ENCODE results near the gene LMX1B. TPM values are rescaled to one million over a fixed set of nuclear protein-coding genes. Genes with fewer than 3 reads are reported as not detected.

Gene LMX1B
- total and polyA plus RNA-seq, 2 of the 4 experiments (the other 2 are of a cell fraction) = not detected

DNA sequence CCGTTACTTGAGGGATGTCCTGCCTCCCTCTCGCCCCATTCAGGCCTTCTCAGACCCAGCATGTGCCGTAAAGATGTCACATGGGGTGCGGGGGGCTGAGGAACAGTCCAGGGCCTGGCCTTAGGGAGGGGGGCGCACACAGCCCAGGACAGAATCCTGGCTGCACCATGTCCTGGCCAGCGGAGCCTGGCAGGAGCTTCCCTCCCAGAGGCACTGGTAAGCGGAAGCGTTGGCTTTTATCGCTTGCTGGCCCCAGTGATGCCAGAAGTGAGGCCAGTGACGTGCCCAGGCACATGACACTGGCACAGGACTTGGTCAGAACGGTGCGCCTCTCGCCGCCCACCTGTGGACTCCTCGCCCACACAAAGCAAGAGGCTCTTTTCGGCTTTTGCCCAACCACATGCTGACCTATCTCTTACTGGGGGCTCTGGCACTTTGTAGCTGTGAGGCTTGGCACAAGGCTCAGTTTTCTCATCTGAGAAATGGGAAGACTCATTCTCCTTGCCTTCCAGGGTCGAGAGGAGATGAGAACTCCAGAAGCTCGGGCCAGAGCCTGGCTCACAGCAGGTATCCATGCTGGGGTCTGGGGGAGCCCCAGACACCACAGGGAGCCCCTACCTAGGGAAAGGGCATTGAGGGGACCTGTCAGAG lies 59.0 kb downstream of the LMX1B start:
- Histone ChIP-seq H2BK120ac (ENCODE audit: low read depth, low read length) (no peak overlapping the region), H3K56ac (ENCODE audit: extremely low read depth, insufficient read depth, low read length) (no peak overlapping the region), H3K79me1 (ENCODE audit: low read depth in 1 of 2, low read length in 2 of 2) (no peaks in the 10 kb centered on the region), H3K4me3 (ENCODE audit: insufficient read depth, low read depth, low read length) (no peak overlapping the region), H3K4ac (ENCODE audit: low read depth, low read length) (no peak overlapping the region), H2AK9ac (replicated peaks; ENCODE audit: low read depth, low read length, poor library complexity) (no peak overlapping the region), H4K91ac (ENCODE audit: insufficient read depth, low read depth, low read length) (no peak overlapping the region), H3K4me2 (ENCODE audit: low read depth, low read length) (no peak overlapping the region), H4K5ac (ENCODE audit: low read depth, low read length) (no peak overlapping the region), H3K27me3 (ENCODE audit: control insufficient read depth, insufficient read depth, low read length) (peaks cover 83% of the 10 kb centered on the region), H2BK15ac (ENCODE audit: low read depth, low read length) (no peak overlapping the region), H3K27ac (ENCODE audit: insufficient read depth, low read length) (no peak overlapping the region), H4K20me1 (ENCODE audit: insufficient read depth, low read length) (no peaks in the 10 kb centered on the region), H2AFZ (replicated peaks; ENCODE audit: low read length, poor library complexity) (no peak overlapping the region), H3K9me3 (ENCODE audit: control insufficient read depth, insufficient read depth, low read length) (peaks cover 6% of the 10 kb centered on the region), H3K9me1 (ENCODE audit: insufficient read depth, low read length) (peaks cover 3% of the 10 kb centered on the region; the same call in 1 of the 2 replicates), H2BK5ac (ENCODE audit: low read depth, low read length, poor library complexity, severe bottlenecking) (no peak overlapping the region), H3K36me3 (ENCODE audit: control insufficient read depth, insufficient read depth, low read length) (no peaks in the 10 kb centered on the region), H2AK5ac (ENCODE audit: low read depth, low read length) (no peak overlapping the region), H2BK20ac (ENCODE audit: low read depth, low read length) (no peak overlapping the region), H3K4me1 (ENCODE audit: control insufficient read depth, insufficient read depth, low read length) (no peaks in the 10 kb centered on the region), H3K18ac (ENCODE audit: low read depth, low read length) (no peak overlapping the region), H4K8ac (ENCODE audit: low read depth in 2 of 2, low read length in 2 of 2) (no peak overlapping the region), H3K14ac (replicated peaks; ENCODE audit: low read depth, low read length) (no peak overlapping the region), H3K23ac (ENCODE audit: low read depth, low read length) (no peak overlapping the region), H3K9ac (ENCODE audit: low read depth, low read length) (no peak overlapping the region)
- WGBS, 2 experiments (ENCODE audit: extremely low coverage in 2 of 2, insufficient read length in 1 of 2) = 74% methylated on average over 9 of the region's 18 CpGs; no CpG with 5 or more reads in 1 of the 2 experiments
- CTCF ChIA-PET = no interaction called here
- POLR2A ChIA-PET (ENCODE audit: unreplicated experiment) = no interaction called here
- DNase-seq = no peak
- TF ChIP-seq CEBPB (IDR thresholded peaks at IDR 0.05; ENCODE audit: low read depth, low read length) (no peak), BHLHE40 (IDR thresholded peaks at IDR 0.05; ENCODE audit: low read depth, low read length) (no peak), MAFK (IDR thresholded peaks at IDR 0.05; ENCODE audit: low read depth, low read length) (no peak), FOS (IDR thresholded peaks at IDR 0.05; ENCODE audit: low read depth, low read length) (no peak), RFX5 (IDR thresholded peaks at IDR 0.05; ENCODE audit: low read depth, low read length) (no peak), CHD1 (IDR thresholded peaks at IDR 0.05; ENCODE audit: low read depth, low read length) (no peak), RCOR1 (IDR thresholded peaks at IDR 0.05; ENCODE audit: insufficient replicate concordance, low read length) (no peak)
- TF ChIP-seq, protein P1, sequence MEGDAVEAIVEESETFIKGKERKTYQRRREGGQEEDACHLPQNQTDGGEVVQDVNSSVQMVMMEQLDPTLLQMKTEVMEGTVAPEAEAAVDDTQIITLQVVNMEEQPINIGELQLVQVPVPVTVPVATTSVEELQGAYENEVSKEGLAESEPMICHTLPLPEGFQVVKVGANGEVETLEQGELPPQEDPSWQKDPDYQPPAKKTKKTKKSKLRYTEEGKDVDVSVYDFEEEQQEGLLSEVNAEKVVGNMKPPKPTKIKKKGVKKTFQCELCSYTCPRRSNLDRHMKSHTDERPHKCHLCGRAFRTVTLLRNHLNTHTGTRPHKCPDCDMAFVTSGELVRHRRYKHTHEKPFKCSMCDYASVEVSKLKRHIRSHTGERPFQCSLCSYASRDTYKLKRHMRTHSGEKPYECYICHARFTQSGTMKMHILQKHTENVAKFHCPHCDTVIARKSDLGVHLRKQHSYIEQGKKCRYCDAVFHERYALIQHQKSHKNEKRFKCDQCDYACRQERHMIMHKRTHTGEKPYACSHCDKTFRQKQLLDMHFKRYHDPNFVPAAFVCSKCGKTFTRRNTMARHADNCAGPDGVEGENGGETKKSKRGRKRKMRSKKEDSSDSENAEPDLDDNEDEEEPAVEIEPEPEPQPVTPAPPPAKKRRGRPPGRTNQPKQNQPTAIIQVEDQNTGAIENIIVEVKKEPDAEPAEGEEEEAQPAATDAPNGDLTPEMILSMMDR (conservative IDR thresholded peaks at IDR 0.05; ENCODE audit: low read depth, low read length) = no peak
- TF ChIP-seq, protein P2, sequence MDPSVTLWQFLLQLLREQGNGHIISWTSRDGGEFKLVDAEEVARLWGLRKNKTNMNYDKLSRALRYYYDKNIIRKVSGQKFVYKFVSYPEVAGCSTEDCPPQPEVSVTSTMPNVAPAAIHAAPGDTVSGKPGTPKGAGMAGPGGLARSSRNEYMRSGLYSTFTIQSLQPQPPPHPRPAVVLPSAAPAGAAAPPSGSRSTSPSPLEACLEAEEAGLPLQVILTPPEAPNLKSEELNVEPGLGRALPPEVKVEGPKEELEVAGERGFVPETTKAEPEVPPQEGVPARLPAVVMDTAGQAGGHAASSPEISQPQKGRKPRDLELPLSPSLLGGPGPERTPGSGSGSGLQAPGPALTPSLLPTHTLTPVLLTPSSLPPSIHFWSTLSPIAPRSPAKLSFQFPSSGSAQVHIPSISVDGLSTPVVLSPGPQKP (IDR thresholded peaks at IDR 0.05; ENCODE audit: borderline replicate concordance, low read depth, low read length) = no peak
- TF ChIP-seq, protein P3, sequence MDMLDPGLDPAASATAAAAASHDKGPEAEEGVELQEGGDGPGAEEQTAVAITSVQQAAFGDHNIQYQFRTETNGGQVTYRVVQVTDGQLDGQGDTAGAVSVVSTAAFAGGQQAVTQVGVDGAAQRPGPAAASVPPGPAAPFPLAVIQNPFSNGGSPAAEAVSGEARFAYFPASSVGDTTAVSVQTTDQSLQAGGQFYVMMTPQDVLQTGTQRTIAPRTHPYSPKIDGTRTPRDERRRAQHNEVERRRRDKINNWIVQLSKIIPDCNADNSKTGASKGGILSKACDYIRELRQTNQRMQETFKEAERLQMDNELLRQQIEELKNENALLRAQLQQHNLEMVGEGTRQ (IDR thresholded peaks at IDR 0.05; ENCODE audit: low read depth, low read length) = no peak
- in situ Hi-C loops (cut with MboI; ENCODE audit: low sequenced_read_pairs) = no loop called here
- BruUV-seq (replicated peaks) = no TSS peak
- no peak for ATAC-seq (ENCODE audit: low read depth)
- dilution Hi-C loops (cut with HindIII; ENCODE audit: low sequenced_read_pairs, unreplicated experiment) = no loop called here
- intact Hi-C loops (cut with micrococcal nuclease) = no loop called here

Data from IMR-90 (cell line).